NCI-H146 (cell line): Measurements from ENCODE around the gene XPO4.
"Not testable (repeated sequence)": the region's sequence is repeated elsewhere in the genome, so short reads cannot be mapped to it uniquely, and the experiment has no call there.

Experiments used
- DNase-seq: peaks from one replicate; lab custom pipeline; 2025; lab: John Stamatoyannopoulos, UW

XPO4 gene

DNA sequence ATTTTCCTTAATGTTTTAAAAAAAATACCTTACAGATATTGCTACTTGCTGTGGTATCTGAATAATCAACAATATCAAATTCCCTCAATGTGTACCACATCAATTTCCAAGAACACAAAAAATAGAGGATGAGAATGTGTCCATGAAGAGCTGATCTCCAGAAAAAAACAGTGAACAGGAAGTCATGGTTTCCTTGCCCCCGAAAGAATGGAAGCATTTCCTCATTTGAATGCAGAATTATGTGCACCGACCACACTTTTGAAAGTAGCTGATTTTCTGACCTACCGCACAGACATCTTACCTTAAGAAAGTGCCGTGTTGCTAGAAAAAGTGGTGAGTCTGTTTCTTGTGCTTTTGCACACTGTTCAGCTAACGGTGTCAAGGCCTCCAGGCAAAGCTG lies 115.4 kb downstream of the XPO4 start:
- DNase-seq, result no peak

DNA sequence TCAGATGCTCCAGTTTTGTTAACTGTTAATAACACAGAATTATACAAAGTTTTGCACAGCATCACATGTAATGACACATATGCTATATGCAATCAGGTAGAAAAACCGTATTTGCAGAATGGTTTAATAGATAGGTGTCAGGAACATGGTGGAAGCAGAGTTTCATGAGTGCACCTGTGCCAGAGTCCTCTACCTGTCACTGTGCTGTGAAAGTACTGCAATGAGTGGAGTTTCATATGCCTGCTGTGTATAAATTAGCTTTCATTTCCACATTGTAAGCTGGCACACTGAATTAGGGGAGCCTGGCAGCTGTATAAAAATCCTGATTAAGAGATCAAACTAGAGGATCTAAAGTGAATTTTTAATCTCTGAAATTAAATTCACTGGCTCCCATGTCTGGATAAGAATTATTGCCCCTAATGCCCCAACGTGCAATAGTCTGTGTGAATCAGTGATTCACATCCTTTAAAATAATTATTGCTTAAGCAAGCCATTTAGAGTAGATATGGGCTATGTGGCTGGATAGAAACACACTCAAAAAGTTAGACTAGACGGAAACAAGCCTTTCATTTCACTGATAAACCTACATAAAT lies 120.3 kb downstream of the XPO4 start:
- no peak for DNase-seq

GRCh38 chr13:20780317-20780716 lies 122.2 kb downstream of the XPO4 start:
- DNase-seq, result no peak

- no peak for DNase-seq
These were observed 123.1 kb downstream of the XPO4 start for GRCh38 chr13:20779405-20779804.

GRCh38 chr13:20778311-20778710 lies 124.2 kb downstream of the XPO4 start:
- no peak for DNase-seq

GRCh38 chr13:20776751-20777150 lies 125.8 kb downstream of the XPO4 start:
- no peak for DNase-seq

DNA sequence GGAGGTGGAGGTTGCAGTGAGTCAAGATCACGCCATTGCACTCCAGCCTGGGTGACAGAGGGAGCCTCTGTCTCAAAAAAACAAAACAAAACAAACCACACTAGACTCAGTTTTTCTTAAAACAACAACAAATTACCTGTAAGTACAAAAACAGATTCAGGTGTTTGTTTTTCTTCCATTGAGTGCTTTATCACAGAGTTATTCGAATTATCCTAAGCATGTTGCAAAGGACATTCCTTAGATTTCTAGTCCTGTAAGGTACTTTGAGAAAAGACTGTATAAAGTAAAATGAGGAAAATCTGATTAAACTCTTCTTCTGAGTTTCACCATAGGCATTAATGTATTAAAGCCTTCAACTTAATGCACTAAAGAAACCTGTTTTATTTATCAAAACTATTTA lies 126.6 kb downstream of the XPO4 start:
- DNase-seq, result no peak

DNA sequence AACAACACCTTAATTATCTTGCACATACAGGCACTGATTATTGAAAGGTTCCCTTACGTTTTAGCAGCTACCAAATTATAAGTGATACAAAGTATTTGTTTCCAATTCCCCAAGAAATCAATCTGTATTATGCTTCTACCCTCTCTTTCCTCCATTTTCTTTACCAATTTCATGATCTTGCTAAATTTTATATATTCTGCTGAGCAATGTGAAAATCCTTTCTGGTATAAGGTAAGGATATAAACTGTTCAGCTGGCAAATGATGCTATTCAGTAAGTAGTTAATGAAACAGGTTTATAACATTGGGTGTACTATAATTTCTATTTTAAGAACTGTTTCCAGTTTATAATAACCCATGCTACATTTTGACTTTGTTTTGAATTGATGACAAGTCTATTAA lies 127.8 kb downstream of the XPO4 start:
- DNase-seq, result no peak

GRCh38 chr13:20773194-20774080 lies 129.1 kb downstream of the XPO4 start, which contains the start of gene EEF1AKMT1:
Gene EEF1AKMT1, minus strand, starts transcription at chr13:20773961. Its CDS starts 16,363 bp downstream, at chr13:20757598.
- peak; percentile 89 for DNase-seq

DNA sequence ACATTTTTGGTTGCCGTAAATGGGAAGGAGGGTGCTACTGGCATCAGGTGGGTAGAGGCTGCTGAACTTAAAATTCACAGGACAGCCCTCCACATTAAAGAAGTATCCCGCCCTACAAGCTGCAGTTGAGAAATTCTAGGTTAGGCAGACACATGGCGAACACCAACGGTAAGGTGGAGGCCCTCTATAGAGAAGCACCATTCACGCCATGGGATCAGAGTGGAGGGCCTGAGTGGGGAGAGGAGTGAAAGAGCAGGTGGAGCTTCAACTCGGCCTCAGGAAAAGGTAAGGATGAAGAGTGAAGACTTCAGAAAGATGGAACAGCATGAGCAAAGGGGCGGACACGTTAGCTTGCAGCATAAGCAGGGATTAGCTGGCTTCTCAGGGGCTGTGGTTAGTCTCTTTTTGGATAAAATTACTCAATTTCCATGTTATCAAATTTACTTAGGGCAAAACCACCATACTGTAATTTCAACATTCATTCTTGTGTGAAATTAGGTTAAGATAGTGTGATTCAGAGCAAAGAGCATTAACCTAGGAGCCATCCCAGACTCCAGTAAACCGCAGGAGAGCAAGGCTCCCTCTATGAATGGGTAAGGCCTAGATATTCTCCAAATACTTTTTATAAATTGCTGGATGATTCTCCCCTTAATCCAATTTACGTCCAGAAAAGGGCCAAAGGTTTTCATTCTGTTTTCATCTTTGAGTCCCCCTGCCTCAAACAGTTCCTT lies 130.0 kb downstream of the XPO4 start:
- no peak for DNase-seq

DNA sequence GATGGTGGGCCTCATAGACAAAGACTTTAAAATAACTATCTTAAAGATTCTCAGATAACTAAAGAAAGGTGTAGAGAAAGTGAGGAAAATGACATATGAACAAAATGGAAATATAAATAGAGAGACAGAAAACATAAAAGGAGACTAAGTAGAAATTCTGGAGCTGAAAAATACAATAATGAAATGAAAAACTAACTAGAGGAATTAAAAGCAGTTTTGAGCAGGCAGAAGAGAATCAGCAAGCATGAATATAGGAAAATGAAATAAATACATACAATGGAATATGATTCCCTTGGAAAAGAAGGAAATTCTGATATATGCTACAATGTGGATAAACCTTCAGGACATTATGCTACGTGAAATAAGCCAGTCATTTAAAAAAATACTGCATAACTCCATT lies 132.7 kb downstream of the XPO4 start:
- no peak for DNase-seq

DNA sequence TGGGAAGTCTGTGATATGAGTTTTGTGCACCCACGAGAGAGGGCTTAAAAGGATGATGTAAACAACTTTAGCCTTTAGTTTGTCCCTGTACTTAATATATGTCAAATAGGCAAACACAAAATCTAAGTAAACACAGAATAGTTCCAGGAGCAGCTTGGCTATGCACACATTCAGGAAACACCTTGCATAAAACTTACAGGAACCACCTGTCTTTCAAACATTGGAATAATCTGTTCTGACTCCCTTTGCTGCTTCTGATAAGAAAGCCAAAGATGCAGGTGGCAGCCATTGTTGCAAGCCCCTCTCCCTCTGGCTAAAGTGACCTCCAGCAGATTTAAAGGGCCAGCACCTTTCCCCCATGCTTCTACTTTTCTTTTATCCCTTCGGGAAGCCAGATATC lies 133.5 kb downstream of the XPO4 start:
- peak; percentile 21 for DNase-seq

GRCh38 chr13:20767309-20767943 lies 135.1 kb downstream of the XPO4 start:
- no peak for DNase-seq

DNA sequence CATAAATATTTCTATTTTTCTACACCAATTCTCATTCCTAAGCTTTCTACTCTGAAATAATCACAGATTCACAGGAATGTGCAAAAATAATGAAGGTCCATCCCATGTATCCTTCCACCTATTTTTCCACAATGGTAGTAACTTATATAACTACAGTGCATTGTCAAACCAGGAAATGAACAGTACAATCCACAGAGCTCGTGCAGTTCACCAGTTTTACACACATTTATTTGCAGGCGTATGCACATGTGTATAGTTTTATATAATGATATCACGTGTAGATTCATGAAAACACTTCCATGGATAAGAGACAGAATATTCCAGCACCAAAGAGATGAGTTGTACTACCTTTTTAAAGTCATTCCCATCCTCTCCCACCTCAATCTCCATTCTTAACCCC lies 141.7 kb downstream of the XPO4 start:
- no peak for DNase-seq

GRCh38 chr13:20754009-20754408 lies 148.5 kb downstream of the XPO4 start:
- DNase-seq, result no peak

GRCh38 chr13:20749377-20749776 lies 153.2 kb downstream of the XPO4 start:
- no peak for DNase-seq

- DNase-seq, result not testable (repeated sequence)
These were observed 158.6 kb downstream of the XPO4 start for GRCh38 chr13:20743830-20744404.

DNA sequence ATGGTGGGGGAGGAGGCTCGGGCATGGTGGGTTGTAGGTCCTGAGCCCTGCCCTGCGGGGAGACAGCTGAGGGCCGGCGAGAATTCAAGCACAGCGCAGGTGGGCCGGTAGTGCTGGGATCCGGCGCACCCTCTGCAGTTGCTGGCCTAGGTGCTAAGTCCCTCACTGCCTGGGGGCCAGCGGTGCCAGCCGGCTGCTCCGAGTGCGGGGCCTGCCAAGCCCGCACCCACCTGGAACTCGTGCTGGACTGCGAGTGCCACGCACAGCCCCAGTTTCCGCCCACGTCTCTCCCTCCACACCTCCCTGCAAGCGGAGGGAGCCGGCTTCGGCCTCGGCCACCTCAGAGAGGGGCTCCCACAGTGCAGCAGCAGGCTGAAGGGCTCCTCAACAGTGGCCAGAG lies 162.5 kb downstream of the XPO4 start:
- DNase-seq, result no peak

DNA sequence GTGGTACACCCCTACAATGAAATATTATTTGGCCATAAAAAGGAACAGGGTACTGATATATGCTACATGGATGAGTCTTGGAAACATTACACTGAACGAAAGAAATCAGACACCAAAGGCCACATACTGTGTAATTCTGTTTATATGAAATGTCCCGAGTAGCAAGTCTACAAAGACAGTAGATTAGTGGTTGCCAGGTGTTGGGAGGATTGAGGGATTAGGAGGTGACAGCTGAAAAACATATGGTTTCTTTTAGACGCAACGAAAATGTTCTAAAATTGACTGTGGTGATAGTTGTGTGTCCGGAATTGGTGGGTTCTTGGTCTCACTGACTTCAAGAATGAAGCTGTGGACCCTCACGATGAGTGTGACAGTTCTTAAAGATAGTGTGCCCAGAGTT lies 163.9 kb downstream of the XPO4 start:
- DNase-seq, result no peak

- DNase-seq, result no peak
These were observed 172.6 kb downstream of the XPO4 start for GRCh38 chr13:20729633-20730585.
